ENCODE data around the gene RPL32. TPM values are rescaled to one million over a fixed set of nuclear protein-coding genes. Genes with fewer than 3 reads are reported as not detected.

RPL32 gene
- total RNA-seq, 1 donor from 2014 or later = 868 TPM

GRCh38 chr3:12838179-12838965 is 3.0 kb downstream of the RPL32 start:
- no peak for DNase-seq
- ATAC-seq (ENCODE audit: poor library complexity) = no peak
- intact Hi-C loops (cut with DNase I) = no loop called here

DNA sequence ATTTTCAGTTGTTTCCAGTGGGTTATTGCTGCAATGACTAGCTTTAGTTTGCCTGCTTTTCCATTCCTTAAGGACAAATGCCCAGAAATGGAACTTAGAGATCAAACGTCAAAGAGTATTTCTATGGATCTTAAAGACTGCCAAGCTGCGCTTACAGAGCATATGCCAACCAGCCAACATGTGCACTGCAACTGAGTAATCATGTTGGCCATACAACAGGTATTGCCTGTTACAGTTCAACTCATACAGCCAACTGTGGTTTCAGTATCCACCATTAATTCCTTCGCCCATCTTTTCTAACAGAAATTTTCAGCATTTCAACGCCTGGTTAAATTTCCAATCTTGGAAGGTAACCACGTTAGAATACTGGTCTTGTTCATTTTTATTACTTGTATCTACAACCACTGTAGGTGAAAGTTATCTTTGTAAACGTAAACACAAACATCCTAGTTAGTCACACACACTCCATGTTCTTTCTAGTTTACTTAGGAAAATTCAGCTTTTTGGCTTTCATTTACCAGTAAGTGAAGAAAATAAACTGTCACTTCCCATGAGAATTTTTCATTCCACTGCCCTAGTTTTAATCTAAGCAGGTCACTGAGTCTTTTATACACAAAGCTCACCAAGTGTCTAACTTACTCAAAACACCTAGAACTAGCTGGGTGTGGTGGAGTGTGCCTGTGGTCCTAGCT is 3.9 kb downstream of the RPL32 start:
- intact Hi-C loops (cut with DNase I) = no loop called here
- no peak for ATAC-seq (ENCODE audit: poor library complexity)
- DNase-seq = no peak

- no peak for ATAC-seq (ENCODE audit: poor library complexity)
- no peak for DNase-seq
- intact Hi-C loops (cut with DNase I) = no loop called here
Measured at GRCh38 chr3:12835052-12835665, 6.2 kb downstream of the RPL32 start.

- intact Hi-C loops (cut with DNase I) = no loop called here
- DNase-seq (no peak), ATAC-seq (ENCODE audit: poor library complexity) (no peak)
Measured at GRCh38 chr3:12833222-12834161, 7.9 kb downstream of the RPL32 start.

DNA sequence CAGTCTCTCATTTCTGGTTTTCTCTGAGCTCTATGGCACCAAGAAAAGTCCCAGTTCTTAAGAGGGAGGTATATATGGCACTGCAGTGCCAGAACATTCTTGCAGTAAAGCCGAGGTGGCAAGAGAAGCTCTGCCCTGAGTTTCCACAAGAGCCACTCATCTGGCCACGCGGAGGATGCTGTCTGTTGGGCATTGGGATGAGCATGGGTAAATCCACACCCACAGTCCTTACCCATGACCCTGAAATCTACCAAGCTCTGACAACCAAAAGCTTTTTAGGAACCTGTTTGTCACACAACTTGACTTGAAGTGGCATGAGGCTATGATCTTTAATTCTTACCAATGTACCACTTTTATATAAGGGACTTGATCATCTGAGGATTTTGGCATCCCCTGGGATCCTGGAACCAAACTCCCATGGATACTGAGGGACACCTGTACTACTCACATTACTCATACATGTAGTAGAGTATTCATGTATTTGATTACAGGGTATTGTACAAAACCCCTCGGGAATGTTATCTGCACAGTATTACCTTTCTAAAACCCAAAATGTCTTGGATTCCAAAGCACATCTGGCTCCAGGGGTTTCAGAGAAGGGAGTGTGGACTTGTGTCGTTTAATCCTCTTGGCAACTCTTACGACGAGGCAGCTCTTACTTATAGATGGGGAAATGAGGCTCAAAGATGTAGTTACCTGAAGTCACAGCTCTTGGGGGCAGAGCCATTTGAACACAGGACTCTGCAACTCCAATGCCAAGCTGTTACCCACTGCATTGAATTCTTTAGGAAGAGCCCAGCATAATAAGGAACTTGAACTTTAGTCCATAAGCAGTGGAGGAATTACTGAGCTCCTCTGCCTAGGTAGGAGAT is 8.8 kb downstream of the RPL32 start:
- intact Hi-C loops (cut with DNase I) = no loop called here
- ATAC-seq (ENCODE audit: poor library complexity) (no peak), DNase-seq (no peak)

DNA sequence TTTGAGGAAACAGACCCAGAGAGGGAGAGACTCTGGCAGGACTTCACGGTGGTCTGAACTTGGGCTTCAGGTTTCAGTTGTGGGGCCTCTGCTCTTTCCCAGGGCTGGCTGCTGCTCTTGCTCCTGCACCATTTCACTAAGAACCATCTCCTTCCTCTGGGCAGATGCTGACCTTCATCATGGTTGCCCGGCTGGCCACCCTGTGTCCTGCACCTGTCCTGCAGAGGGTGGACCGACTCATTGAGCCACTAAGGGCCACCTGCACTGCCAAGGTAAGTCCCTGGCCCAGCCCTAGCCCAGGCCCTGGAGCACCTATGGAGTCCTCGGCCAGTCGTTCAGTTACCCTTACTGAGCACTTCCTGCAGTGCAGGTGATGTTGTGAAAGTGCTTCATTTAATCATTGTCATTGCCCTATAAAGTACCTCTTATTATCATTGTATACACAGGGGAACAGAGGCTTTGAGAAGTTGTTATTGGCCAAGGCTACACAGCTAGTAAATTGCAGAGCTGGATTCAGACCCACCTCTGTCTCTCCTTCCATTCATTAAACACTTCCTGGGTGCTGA is 10.0 kb downstream of the RPL32 start:
- DNase-seq = no peak
- no peak for ATAC-seq (ENCODE audit: poor library complexity)
- intact Hi-C loops (cut with DNase I) = no loop called here

DNA sequence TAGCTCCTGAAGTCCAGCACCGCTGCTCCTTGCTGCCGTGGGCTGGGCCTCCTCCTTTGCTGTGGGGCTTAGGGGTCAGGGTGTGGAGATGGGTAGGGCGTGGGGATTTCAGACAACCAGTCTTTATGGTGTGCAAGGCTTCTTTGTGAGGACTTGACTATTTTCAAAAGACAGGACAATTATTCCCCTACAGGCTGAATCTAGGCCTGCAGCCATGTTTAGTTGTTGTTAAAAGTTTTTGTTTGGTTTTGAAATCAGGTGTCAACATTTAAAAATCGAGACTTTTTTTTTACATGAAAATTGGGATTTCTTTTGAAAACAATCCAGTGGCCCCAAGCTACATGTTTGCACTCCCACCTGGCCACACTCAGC is 10.6 kb downstream of the RPL32 start:
- ATAC-seq (ENCODE audit: poor library complexity) (no peak), DNase-seq (no peak)
- intact Hi-C loops (cut with DNase I) = no loop called here

DNA sequence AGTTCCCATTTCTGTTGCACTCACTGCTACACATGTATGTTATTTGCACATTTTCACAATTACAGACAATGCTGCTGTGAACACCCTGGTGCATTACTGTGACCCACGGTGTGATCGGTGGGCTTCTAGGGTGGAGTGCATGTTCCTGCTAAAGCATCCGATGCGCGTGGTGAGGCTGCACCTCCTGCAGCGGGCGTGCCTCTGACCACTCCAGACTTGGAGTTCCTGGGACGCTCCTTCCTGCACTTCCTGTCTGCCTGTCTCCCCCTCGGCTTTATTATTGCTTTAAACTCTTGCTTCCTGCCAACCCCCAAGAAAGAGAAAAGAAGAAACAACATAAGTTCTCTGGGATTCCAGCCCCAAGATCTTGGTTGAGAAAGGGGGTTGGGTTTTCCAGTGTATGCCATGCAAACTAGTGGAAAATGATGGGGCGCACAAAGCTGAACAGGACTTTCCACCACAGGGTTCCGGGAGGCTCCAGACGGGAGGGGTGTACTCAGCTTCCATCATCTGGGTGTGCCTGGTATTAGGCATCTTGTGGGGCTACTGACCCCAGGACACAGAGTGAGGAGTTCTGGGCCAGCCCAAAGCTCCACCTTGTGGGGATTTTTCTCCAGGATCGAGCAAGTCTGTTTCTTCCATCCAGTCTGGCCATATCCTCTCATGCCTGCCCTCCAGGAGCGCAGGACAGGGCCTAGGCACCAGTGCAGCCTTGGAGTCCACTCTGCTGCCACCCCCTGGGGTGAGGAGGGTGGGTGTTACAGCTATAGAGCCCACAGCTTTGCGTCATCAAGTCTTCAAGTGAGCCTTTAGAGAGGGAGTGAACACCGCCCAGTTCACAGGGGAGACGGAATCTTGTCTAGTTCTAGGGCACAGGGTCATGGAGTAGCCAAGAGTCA is 11.2 kb downstream of the RPL32 start:
- DNase-seq (no peak), ATAC-seq (ENCODE audit: poor library complexity) (no peak)
- intact Hi-C loops (cut with DNase I) = no loop called here

DNA sequence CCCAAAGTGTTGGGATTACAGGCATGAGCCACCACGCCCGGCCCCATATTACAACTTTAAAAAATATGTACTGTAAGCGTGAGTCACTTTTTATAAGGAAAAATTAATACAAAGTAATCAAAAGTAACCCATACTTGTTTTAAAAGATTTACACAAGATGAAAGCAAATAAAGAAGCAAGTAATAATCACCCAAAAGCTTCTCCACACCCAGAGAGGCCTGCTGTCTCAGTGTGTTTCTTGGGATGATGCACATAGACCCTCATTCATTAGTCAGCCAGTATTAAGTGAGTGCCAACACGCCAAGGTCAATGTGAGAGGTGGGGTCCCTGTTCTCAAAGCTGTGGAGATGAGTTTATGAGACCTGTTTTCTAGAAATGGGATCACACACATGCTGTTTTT is 12.0 kb downstream of the RPL32 start:
- intact Hi-C loops (cut with DNase I) = no loop called here

DNA sequence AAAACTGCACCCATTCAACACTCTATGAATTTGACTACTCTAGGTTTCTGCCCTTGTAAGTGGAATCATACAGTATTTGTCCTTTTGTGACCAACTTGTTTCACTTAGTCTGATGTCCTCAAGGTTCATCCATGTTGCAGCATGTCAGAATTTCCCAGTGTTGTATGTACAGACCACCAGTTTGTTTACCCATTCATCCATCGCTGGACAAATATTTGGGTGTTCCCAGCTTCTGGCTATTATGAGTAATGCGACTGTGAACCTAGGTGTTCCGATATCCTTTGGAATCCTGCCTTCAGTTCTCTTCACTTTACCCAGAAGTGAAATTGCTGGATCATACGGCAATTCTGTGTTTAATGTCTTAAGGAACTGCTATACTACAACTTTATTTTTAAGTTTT is 12.6 kb downstream of the RPL32 start:
- intact Hi-C loops (cut with DNase I) = no loop called here
- DNase-seq (no peak), ATAC-seq (ENCODE audit: poor library complexity) (no peak)

More for the DNA sequence above, 12.0 kb downstream of the RPL32 start:
- no peak for DNase-seq
- ATAC-seq (ENCODE audit: poor library complexity) = no peak

DNA sequence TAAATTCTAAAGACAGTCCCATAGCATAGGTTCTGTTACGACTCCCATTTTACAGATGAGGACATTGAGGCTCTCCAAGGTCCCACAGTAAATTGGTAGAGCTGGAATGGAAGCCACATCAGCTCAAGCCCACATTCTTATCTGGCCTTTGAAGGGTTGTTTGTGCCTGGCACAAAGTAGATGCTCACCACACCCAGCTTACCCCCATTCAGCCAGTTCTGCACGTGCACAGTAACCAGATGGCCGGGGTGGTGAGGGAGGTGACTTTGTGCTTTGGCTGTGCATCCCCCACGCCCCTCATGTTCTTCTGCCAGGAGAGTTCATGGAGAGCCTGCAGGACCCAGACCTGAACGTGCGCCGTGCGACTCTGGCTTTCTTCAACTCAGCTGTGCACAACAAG is 16.2 kb downstream of the RPL32 start:
- no peak for DNase-seq
- no peak for ATAC-seq (ENCODE audit: poor library complexity)
- intact Hi-C loops (cut with DNase I) = no loop called here

GRCh38 chr3:12824299-12824698 is 17.1 kb downstream of the RPL32 start:
- ATAC-seq (ENCODE audit: poor library complexity) = no peak
- intact Hi-C loops (cut with DNase I) = no loop called here
- DNase-seq = no peak

- DNase-seq = no peak
- intact Hi-C loops (cut with DNase I) = no loop called here
- ATAC-seq (ENCODE audit: poor library complexity) = no peak
Measured at GRCh38 chr3:12822725-12823373, 18.5 kb downstream of the RPL32 start.

GRCh38 chr3:12818773-12819172 is 22.6 kb downstream of the RPL32 start:
- ATAC-seq (ENCODE audit: poor library complexity) (no peak), DNase-seq (no peak)
- intact Hi-C loops (cut with DNase I) = no loop called here

GRCh38 chr3:12818273-12818672 is 23.1 kb downstream of the RPL32 start:
- ATAC-seq (ENCODE audit: poor library complexity) (no peak), DNase-seq (no peak)
- intact Hi-C loops (cut with DNase I) = no loop called here

GRCh38 chr3:12817343-12817710 is 24.0 kb downstream of the RPL32 start:
- intact Hi-C loops (cut with DNase I) = no loop called here
- DNase-seq (no peak), ATAC-seq (ENCODE audit: poor library complexity) (peak; percentile 38)

Data from Right ventricle myocardium superior (tissue), 1 donor.